ENCODE results near the gene MAP3K9.

MAP3K9 gene

DNA sequence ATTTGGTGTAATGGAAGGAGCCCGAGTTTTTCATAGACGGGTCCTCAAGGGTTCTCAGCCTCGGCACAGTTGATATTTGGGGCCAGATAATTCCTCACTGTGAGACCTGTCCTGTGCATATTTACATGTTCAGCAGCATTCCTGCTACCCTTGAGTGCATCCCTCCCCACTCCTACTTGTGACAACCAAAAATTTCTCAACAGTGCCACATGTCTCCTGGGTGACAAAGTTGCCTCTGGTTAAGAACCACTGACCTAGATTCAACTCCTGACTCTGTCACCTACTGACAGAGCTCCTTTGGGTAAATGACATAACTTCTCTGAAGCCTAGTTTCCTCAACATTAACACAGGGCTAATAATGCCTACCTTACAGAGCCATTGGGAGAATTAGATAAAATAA, 107.2 kb downstream of the MAP3K9 start:
- TF ChIP-seq, protein P1, sequence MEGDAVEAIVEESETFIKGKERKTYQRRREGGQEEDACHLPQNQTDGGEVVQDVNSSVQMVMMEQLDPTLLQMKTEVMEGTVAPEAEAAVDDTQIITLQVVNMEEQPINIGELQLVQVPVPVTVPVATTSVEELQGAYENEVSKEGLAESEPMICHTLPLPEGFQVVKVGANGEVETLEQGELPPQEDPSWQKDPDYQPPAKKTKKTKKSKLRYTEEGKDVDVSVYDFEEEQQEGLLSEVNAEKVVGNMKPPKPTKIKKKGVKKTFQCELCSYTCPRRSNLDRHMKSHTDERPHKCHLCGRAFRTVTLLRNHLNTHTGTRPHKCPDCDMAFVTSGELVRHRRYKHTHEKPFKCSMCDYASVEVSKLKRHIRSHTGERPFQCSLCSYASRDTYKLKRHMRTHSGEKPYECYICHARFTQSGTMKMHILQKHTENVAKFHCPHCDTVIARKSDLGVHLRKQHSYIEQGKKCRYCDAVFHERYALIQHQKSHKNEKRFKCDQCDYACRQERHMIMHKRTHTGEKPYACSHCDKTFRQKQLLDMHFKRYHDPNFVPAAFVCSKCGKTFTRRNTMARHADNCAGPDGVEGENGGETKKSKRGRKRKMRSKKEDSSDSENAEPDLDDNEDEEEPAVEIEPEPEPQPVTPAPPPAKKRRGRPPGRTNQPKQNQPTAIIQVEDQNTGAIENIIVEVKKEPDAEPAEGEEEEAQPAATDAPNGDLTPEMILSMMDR (IDR thresholded peaks at IDR 0.05) = no peak
- intact Hi-C loops (cut with DNase I; ENCODE audit: low total_unique reads) = no loop called here
- DNase-seq = no peak
- Histone ChIP-seq H3K4me1 (peaks cover 0 to 15% (median 1%) of the 10 kb centered on the region in 4 donors), H3K4me3 (no peak overlapping the region), H3K9me3 (no peaks in the 10 kb centered on the region), H3K36me3 (no peaks in the 10 kb centered on the region), H3K27ac (no peak overlapping the region), H3K27me3 (peaks cover 0 to 8% of the 10 kb centered on the region in 2 donors)

DNA sequence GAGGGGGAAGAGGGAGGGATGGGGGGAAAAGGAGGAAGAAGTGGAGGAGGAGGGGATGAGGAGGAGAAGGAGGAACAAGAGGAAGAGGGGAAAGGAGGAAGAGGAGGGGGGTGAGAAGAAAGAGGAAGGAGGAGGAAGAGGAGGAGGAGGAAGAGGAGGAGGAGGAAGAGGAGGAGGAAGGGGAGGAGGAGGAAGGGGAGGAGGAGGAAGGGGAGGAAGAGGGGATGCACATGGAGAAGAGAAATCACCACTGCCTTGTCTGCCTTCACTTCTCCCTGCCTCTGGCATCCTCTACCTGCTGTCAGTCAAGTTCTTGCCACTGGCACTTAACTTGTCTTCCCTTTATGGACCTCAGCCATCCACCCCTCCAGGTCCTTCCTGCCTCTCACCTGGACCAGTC, 107.7 kb downstream of the MAP3K9 start:
- Histone ChIP-seq H3K4me3 (no peak overlapping the region), H3K9me3 (no peaks in the 10 kb centered on the region), H3K4me1 (peaks cover 0 to 15% (median 1%) of the 10 kb centered on the region in 4 donors), H3K27ac (no peak overlapping the region), H3K27me3 (peaks cover 0 to 5% of the 10 kb centered on the region in 2 donors), H3K36me3 (no peaks in the 10 kb centered on the region)
- TF ChIP-seq, protein P1 (IDR thresholded peaks at IDR 0.05) = no peak
- no peak for DNase-seq
- intact Hi-C loops (cut with DNase I; ENCODE audit: low total_unique reads) = no loop called here

DNA sequence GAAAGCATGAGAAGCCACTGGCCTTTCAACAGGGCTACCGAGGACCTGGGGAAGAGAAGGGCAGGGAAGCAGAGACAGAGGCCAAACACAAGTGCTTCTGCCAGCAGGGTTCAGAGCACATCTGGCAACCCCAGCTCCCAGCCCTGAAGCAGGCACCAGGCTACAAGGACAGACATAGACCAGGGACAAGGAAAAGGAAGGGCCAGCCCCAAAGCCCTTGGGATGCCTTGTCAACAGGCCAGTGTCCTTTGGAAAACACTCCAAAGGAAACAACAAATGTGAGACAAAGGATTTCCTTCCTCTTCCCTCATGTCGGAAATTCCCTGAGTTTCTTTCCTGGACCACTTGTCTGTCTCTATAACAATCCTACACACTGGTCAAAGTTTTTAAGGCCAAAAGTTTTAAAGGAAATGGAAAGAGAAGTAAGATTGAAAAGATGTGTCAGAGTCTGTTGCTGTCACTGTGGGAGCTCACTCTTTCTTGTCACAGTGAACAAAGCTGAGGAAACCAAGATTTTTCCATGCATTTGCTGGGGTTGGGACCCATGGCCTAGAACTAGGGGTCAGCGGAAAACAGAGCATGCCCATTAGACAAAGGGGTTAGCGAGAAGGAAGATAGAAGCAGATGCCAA, 108.2 kb downstream of the MAP3K9 start:
- intact Hi-C loops (cut with DNase I; ENCODE audit: low total_unique reads) = no loop called here

DNA sequence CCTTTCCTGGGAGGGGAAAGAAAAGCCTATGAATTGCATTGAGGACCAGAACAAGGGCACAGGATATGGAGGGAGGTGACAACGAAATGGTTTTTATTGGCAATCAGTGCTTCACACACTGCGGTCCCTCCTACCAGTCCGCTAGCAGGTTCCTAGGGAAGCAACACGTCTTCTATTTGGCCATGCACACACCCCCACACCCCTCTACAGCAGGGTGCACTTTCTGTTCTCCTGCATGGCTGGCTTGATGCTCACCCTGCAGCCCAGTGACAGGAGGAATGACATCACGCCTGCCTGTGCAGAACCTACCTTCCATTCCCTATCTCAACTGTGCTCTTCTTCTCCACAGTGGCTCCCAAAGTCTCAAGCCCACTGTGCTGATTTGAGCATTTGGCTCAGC, 109.7 kb downstream of the MAP3K9 start:
- intact Hi-C loops (cut with DNase I; ENCODE audit: low total_unique reads) = no loop called here
- TF ChIP-seq, protein P1 (IDR thresholded peaks at IDR 0.05) = no peak
- Histone ChIP-seq H3K4me3 (no peak overlapping the region), H3K9me3 (no peaks in the 10 kb centered on the region), H3K4me1 (peaks cover 0 to 15% (median 1%) of the 10 kb centered on the region in 4 donors), H3K27me3 (no peaks in the 10 kb centered on the region), H3K36me3 (no peaks in the 10 kb centered on the region), H3K27ac (no peak overlapping the region)
- DNase-seq = no peak

More for the DNA sequence above, 108.2 kb downstream of the MAP3K9 start:
- DNase-seq = no peak
- H3K9me3 ChIP-seq = no peaks in the 10 kb centered on the region
- H3K27ac ChIP-seq = no peak overlapping the region
- H3K4me1 ChIP-seq = peaks cover 0 to 15% (median 1%) of the 10 kb centered on the region in 4 donors
- peaks cover 0 to 4% of the 10 kb centered on the region in 2 donors for H3K27me3 ChIP-seq
- H3K4me3 ChIP-seq = no peak overlapping the region
- no peaks in the 10 kb centered on the region for H3K36me3 ChIP-seq
- TF ChIP-seq, protein P1 (IDR thresholded peaks at IDR 0.05) = no peak

DNA sequence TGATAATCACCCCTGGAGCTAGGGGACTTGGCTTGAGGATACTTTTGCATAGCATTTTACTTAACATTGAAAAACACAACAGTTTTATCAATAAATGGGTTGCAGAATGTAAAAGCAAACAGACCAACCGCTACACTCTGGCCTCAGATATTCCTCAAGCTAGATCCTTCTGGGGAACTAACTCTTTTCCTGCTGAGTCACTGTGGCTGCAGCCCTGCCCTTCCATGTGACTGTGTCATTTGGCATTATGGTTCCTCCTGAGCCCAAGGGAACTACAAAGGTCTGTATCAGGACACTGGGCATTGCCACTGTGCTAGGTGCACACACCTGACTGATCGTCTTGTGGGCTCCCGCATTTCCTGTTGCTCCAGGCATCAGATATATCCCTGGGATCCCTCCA, 111.0 kb downstream of the MAP3K9 start:
- DNase-seq = no peak
- Histone ChIP-seq H3K4me3 (no peak overlapping the region), H3K4me1 (peaks cover 0 to 15% (median 1%) of the 10 kb centered on the region in 4 donors), H3K27ac (no peak overlapping the region), H3K36me3 (no peaks in the 10 kb centered on the region), H3K9me3 (no peaks in the 10 kb centered on the region), H3K27me3 (no peaks in the 10 kb centered on the region)
- TF ChIP-seq, protein P1 (IDR thresholded peaks at IDR 0.05) = no peak
- intact Hi-C loops (cut with DNase I; ENCODE audit: low total_unique reads) = no loop called here
